HepG2 (cell line): ENCODE results near the gene NBL1.

ENCODE experiments used
- POLR2AphosphoS5 ChIP-seq: IDR thresholded peaks from 2 replicates; pipeline ENCODE4 v1.6.1; 2012; ENCODE audit warnings: low read depth, low read length
- TBX3 ChIP-seq: fragments of 450-650 bp; IDR thresholded peaks from 2 replicates; pipeline ENCODE4 v1.6.1; 2017; ENCODE audit warnings: antibody characterized with exemption, mild to moderate bottlenecking, inconsistent platforms, borderline replicate concordance
- ZNF337 ChIP-seq: sonication (generic); formaldehyde crosslinking; IDR thresholded peaks from 2 replicates; pipeline ENCODE4 v1.5.1; 2020; ENCODE audit warnings: missing genetic modification reagents, low read depth, mild to moderate bottlenecking, borderline replicate concordance

GRCh38 chr1:19618428-19618827 is 25.7 kb upstream of the NBL1 start:
- TF ChIP-seq TBX3, result no peak
- TF ChIP-seq POLR2AphosphoS5, result no peak
- TF ChIP-seq ZNF337 (CRISPR knock-in tag), result no peak
